Dedifferentiated amniotic fluid mesenchymal stem cell (primary cell): ENCODE data around the gene FBN3.

Experiments
- DNase-seq: peaks from one replicate; pipeline ENCODE4 v3.0.0-alpha.2; 2016; ENCODE audit errors: extremely low spot score

The FBN3 gene

GRCh38 chr19:8089664-8090601, 59.5 kb downstream of the FBN3 start:
- no peak for DNase-seq

GRCh38 chr19:8088752-8089663, 60.4 kb downstream of the FBN3 start:
- DNase-seq = no peak

GRCh38 chr19:8087876-8088275, 61.5 kb downstream of the FBN3 start:
- DNase-seq = no peak

- no peak for DNase-seq
Measured at GRCh38 chr19:8086849-8087248, 62.5 kb downstream of the FBN3 start.

- no peak for DNase-seq
Measured at GRCh38 chr19:8085598-8086408, 63.6 kb downstream of the FBN3 start.

- DNase-seq = no peak
Measured at GRCh38 chr19:8084152-8084551, 65.2 kb downstream of the FBN3 start.

- DNase-seq = no peak
Measured at GRCh38 chr19:8083141-8083540, 66.3 kb downstream of the FBN3 start.

GRCh38 chr19:8081569-8082550, 67.5 kb downstream of the FBN3 start:
- no peak for DNase-seq

- no peak for DNase-seq
Measured at GRCh38 chr19:8080832-8081231, 68.6 kb downstream of the FBN3 start.

GRCh38 chr19:8079988-8080387, 69.4 kb downstream of the FBN3 start:
- DNase-seq = no peak

GRCh38 chr19:8075158-8076074, 74.0 kb downstream of the FBN3 start:
- no peak for DNase-seq

GRCh38 chr19:8074501-8074900, 74.9 kb downstream of the FBN3 start:
- no peak for DNase-seq

GRCh38 chr19:8071912-8072311, 77.5 kb downstream of the FBN3 start:
- DNase-seq = no peak

- DNase-seq = no peak
Measured at GRCh38 chr19:8069096-8069973, 80.1 kb downstream of the FBN3 start.

GRCh38 chr19:8065875-8066261, 83.5 kb downstream of the FBN3 start:
- DNase-seq = no peak

- no peak for DNase-seq
Measured at GRCh38 chr19:8064911-8065874, 84.2 kb downstream of the FBN3 start.

GRCh38 chr19:8057545-8058270, 91.7 kb downstream of the FBN3 start:
- DNase-seq = no peak
